Ishikawa (cell line): ENCODE results near the gene CDK6.

Experiments
- CEBPB ChIP-seq: IDR thresholded peaks from 2 replicates; pipeline ENCODE4 v1.6.1; 2012
- CREB1 ChIP-seq: IDR thresholded peaks from 2 replicates; pipeline ENCODE4 v1.6.1; 2012; ENCODE audit warnings: low read depth
- EGR1 ChIP-seq: IDR thresholded peaks from 2 replicates; pipeline ENCODE4 v1.6.1; 2012
- EP300 ChIP-seq: IDR thresholded peaks from 2 replicates; pipeline ENCODE4 v1.6.1; 2012; ENCODE audit warnings: borderline replicate concordance
- FOXM1 ChIP-seq: IDR thresholded peaks from 2 replicates; pipeline ENCODE4 v1.6.1; 2012; ENCODE audit warnings: low read depth, borderline replicate concordance
- NFIC ChIP-seq: IDR thresholded peaks from 2 replicates; pipeline ENCODE4 v1.6.1; 2012
- RAD21 ChIP-seq: IDR thresholded peaks from 2 replicates; pipeline ENCODE4 v1.6.1; 2012; ENCODE audit warnings: low read depth
- TAF1 ChIP-seq: IDR thresholded peaks from 2 replicates; pipeline ENCODE4 v1.6.1; 2012; ENCODE audit warnings: low read depth, mild to moderate bottlenecking
- TCF12 ChIP-seq: IDR thresholded peaks from 2 replicates; pipeline ENCODE4 v1.6.1; 2012; ENCODE audit warnings: low read depth
- TEAD4 ChIP-seq: IDR thresholded peaks from 2 replicates; pipeline ENCODE4 v1.6.1; 2012
- YY1 ChIP-seq: IDR thresholded peaks from 2 replicates; pipeline ENCODE4 v1.6.1; 2012; ENCODE audit warnings: low read depth
- ZBTB7A ChIP-seq: IDR thresholded peaks from 2 replicates; pipeline ENCODE4 v1.6.1; 2012; ENCODE audit warnings: low read depth
- TF ChIP-seq, protein P1 (sequence below): IDR thresholded peaks from 2 replicates; pipeline ENCODE4 v1.6.1; 2012
- TF ChIP-seq, protein P2 (sequence below): IDR thresholded peaks from 2 replicates; pipeline ENCODE4 v1.6.1; 2012; ENCODE audit warnings: low read depth, mild to moderate bottlenecking
- TF ChIP-seq, protein P3 (sequence below): IDR thresholded peaks from 2 replicates; pipeline ENCODE4 v1.6.1; 2012

The CDK6 gene

GRCh38 chr7:92717993-92718716, 118.2 kb downstream of the CDK6 start:
- no peak for TF ChIP-seq TAF1
- TF ChIP-seq, protein P1, sequence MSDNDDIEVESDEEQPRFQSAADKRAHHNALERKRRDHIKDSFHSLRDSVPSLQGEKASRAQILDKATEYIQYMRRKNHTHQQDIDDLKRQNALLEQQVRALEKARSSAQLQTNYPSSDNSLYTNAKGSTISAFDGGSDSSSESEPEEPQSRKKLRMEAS, result no peak
- TF ChIP-seq NFIC, result no peak
- TF ChIP-seq EGR1, result no peak
- TF ChIP-seq CEBPB, result no peak

GRCh38 chr7:92717623-92717992, 118.8 kb downstream of the CDK6 start:
- no peak for TF ChIP-seq NFIC
- TF ChIP-seq TEAD4, result no peak
- no peak for TF ChIP-seq RAD21
- TF ChIP-seq, protein P2, sequence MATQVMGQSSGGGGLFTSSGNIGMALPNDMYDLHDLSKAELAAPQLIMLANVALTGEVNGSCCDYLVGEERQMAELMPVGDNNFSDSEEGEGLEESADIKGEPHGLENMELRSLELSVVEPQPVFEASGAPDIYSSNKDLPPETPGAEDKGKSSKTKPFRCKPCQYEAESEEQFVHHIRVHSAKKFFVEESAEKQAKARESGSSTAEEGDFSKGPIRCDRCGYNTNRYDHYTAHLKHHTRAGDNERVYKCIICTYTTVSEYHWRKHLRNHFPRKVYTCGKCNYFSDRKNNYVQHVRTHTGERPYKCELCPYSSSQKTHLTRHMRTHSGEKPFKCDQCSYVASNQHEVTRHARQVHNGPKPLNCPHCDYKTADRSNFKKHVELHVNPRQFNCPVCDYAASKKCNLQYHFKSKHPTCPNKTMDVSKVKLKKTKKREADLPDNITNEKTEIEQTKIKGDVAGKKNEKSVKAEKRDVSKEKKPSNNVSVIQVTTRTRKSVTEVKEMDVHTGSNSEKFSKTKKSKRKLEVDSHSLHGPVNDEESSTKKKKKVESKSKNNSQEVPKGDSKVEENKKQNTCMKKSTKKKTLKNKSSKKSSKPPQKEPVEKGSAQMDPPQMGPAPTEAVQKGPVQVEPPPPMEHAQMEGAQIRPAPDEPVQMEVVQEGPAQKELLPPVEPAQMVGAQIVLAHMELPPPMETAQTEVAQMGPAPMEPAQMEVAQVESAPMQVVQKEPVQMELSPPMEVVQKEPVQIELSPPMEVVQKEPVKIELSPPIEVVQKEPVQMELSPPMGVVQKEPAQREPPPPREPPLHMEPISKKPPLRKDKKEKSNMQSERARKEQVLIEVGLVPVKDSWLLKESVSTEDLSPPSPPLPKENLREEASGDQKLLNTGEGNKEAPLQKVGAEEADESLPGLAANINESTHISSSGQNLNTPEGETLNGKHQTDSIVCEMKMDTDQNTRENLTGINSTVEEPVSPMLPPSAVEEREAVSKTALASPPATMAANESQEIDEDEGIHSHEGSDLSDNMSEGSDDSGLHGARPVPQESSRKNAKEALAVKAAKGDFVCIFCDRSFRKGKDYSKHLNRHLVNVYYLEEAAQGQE, result no peak
- no peak for TF ChIP-seq ZBTB7A
- no peak for TF ChIP-seq EGR1
- TF ChIP-seq EP300, result no peak
- TF ChIP-seq TAF1, result no peak
- TF ChIP-seq CREB1, result no peak
- no peak for TF ChIP-seq CEBPB
- TF ChIP-seq YY1, result no peak
- TF ChIP-seq, protein P1, result no peak
- TF ChIP-seq TCF12, result no peak
- TF ChIP-seq, protein P3, sequence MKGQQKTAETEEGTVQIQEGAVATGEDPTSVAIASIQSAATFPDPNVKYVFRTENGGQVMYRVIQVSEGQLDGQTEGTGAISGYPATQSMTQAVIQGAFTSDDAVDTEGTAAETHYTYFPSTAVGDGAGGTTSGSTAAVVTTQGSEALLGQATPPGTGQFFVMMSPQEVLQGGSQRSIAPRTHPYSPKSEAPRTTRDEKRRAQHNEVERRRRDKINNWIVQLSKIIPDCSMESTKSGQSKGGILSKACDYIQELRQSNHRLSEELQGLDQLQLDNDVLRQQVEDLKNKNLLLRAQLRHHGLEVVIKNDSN, result no peak
- TF ChIP-seq FOXM1, result no peak

DNA sequence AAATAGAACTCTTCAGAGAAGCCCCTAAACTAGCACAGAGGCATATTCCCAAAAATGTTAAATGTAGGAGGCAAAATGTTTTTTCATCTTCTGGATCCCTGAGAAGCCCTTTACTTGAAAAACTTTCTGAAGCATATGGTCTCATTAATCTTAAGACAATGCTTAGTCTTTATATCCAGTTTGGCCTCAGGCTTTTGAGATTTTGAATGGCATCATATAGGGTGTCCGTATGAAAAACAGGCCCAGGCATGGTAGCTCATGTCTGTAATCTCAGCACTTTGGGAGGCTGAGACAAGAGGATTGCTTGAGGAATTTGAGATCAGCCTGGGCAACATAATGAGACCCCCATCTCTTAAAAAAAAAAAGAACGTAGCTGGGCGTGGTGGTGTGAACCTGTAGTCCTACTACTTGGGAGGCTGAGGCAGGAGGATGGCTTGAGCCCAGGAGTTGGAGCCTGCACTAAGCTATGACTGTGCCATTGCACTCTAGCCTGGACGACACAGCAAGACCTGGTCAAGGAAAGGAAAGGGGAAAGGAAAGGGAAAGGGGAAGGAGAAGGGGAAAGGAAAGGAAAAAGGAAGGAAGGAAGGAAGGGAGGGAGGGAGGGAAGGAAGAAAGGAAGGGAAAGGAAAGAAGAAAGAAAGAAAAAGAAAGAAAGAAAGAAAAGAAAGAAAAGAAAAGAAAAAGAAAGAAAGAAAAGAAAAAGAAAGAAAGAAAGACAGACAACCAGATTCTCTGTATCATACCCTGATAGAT, 119.4 kb downstream of the CDK6 start:
- no peak for TF ChIP-seq EGR1
- no peak for TF ChIP-seq NFIC
- no peak for TF ChIP-seq ZBTB7A
- TF ChIP-seq, protein P3, result no peak
- TF ChIP-seq, protein P2, result no peak
- TF ChIP-seq RAD21, result no peak
- no peak for TF ChIP-seq YY1
- no peak for TF ChIP-seq CREB1
- no peak for TF ChIP-seq TCF12

GRCh38 chr7:92715963-92716362, 120.4 kb downstream of the CDK6 start:
- TF ChIP-seq NFIC (no peak), YY1 (no peak), ZBTB7A (no peak), TCF12 (no peak), EP300 (no peak), RAD21 (no peak), TAF1 (no peak), EGR1 (no peak), FOXM1 (no peak), CREB1 (no peak), CEBPB (no peak), TEAD4 (no peak)
- TF ChIP-seq, protein P2, result no peak
- TF ChIP-seq, protein P3, result no peak
- TF ChIP-seq, protein P1, result no peak
